Limb (tissue), 2 donors: ENCODE measurements around the gene CD164L2.

Experiments used
- DNase-seq, 2 donors: peaks; one replicate each; pipeline ENCODE4 v3.0.0-alpha.2; 2016; ENCODE audit errors: extremely low spot score in 2 of 2

The CD164L2 gene

DNA sequence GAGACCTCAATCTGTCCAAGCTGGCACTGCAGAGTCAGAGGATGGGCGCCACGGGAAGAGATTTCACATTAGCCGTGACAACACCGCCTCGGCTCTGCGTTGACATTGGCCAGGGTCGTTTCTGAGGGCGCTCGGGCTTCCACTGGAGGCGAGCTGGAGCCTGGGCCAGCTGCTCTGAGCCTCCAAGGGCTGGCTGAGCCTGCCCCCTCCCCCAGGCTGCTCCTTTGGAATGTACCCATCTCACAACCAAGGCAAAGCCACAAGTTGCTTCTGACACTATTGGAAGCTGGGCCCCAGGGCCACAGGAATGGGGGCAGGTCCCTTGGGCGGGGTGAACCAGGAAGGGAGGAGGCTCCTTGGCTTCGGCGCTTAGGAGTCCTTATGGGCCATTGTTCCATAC, 21.9 kb upstream of the CD164L2 start:
- peak in 1 of 2 donors; percentile 59 for DNase-seq

- no peak for DNase-seq
Observed at GRCh38 chr1:27403931-27404330, 20.8 kb upstream of the CD164L2 start.

- DNase-seq = peak; percentile 80
Observed at GRCh38 chr1:27403065-27403726, 20.1 kb upstream of the CD164L2 start.

- peak in 1 of 2 donors; percentile 61 for DNase-seq
Observed at GRCh38 chr1:27402349-27402754, 19.2 kb upstream of the CD164L2 start.

GRCh38 chr1:27400963-27401341, 17.8 kb upstream of the CD164L2 start:
- DNase-seq = no peak

DNA sequence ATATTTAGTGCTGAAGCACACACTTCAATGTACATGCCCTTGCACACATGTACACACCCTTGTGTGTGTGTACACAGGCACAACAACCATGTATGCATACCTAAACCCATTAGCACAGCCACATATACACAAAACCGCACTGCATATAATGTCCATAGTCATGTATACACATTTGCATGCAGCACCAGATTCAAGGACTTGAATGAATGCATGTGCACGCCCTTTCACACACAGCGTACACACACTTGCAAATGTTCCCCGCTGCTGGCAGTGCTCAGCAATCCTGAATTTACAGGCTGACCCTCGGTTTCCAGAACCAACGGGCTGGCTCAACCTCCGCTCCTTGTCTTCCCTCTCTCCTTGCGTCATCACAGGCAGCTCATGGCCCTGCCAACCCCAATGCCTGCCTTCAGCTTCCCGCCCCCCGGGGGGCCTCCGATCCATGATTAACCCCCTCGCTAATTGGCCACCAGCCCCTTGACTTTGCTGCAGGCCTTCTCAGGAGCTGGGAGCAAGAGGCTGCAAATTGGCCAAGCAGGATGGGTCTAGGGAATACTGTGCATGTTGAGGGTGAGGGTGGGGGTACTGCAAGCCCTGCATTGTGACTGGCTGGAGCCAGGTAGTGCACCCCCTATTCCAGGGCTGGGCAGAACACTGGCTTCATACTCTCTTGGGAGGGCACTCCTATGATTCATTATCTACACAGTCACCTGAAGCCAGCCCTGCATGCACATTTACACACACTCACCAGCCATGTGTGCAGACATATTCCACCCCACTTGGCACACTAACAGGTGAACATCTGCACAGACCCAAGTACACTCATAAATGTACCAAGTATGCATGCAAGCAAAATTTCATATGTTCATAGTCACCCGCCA, 17.2 kb upstream of the CD164L2 start:
- DNase-seq = peak in 1 of 2 donors; percentile 47

DNA sequence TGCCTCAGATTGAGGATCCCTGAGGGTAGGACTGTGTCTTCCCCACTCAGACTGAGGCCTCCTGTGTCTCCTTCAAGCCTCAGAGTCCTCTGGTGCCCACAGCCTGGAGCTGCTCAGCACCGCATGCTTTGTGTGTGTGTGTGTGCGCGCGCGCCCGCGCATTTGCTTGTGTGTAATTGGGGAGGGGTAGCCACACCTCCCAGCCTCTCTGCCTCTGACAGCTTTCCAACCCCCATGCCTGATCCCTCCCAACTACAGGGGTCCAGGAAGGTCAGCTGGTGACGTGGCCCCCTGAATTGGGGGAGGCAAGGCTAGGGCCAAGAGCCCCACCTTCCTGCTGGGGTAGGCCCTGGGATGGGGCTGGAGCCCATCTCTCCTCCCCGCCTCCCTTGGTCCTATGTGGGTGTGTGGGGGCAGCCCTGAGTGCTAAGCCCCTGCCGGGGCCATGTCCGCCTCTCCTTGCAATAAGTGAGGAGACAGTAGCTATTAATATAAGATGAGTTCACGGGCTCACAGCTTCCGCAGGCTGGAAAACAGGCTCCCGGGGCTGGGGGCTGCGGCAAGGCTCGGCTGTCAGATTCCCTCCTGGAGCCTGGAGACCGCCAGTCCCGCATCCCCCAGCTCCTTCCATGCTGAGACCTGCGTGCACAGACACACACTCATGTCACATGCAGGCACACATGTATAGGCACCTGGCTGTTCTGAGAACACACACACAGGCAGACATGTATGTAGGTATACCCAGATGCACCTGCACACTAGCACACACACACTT, 16.3 kb upstream of the CD164L2 start:
- peak in 1 of 2 donors; percentile 65 for DNase-seq

DNA sequence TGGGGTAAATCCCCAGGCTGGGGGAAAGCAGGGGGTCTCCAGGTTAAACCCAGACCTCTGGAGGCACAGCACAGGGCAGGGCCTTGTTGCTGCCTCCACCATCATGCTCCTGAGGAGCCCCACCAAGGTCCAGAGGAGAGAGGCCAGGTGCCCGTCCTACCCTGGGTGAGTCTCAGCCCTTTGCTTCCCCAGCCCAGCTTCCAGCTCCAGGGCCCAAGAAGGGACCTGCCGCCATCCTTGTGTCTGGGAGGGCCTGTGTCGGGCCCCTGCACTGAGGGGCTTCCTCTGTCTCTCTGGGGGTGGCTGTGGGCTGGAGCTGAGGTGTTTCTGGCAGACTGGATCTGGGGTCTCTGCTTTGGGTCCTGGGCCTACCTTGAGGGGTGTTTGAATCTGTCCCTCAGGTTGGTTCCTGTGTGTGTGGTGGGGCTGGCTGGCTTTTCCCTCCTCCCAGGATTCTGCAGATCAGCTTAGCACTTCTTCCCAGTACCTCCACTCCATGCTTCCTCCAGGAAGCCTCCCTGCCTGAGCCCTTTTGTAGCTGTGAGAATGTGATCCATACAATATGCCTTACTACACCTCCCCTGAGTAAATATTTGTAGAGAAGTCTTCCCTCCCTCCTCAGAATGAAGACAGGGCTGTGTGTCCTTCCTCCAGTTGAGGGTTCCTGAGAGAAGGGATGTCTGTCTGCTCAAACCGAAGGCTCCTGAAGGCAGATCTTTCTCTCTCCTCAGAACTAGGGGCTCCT, 15.4 kb upstream of the CD164L2 start:
- DNase-seq = no peak

GRCh38 chr1:27397749-27398148, 14.6 kb upstream of the CD164L2 start:
- DNase-seq = no peak

GRCh38 chr1:27397110-27397509, 14.0 kb upstream of the CD164L2 start:
- DNase-seq = no peak

DNA sequence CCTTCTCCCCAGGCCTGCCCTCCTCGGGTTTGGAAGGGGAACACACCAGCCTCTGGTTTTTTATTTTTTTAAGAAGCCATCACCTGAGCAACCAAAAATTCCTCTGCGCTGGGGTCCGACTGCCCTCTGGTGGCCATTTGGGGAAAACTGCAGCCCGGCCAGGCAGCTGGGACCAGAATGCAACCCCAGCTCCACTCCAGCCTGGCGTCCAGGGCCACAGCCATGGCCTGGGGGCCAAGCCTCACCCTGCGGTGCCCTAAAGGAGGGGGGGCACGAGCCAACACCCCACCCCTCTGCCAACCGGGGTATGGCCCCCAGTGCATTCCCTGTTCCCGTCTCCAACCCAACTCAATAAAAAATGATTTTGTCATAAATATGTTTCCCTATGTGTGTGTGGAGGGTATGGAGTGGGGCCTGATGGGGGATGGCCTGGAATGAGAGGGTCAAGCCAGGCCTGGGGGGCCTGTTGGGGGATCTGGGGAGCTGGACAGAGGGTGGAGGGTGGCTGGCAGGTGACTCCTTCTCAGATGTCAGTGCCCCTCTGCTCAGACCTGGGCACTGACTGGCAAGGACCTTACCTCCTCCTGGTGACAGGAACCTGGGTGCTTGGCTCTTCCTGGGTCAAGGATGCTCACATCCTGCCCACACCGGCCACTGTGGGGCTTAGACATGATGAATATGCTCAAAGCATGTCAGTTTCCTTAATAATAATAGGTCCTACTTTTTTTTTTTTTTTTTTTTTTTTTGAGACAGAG, 12.5 kb upstream of the CD164L2 start:
- DNase-seq = peak; percentile 77 to 88

DNA sequence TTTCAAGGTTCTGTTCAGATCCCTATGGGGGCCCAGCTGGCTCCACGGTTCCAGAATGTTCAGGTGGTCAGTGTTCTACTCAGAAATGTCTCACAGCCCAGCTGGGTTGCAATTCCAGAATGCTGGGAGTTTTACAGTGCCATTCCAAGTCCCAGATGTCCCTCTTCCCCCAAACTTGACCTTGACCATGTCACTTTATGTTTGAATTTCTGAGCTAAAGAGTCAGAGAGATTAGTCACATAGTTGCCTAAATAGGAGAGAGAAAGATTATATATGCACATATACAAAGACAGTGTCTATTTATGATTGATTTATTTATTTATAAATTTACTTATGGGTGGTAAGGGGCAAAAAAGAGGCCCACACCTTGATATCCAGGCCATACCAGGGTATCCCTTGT, 11.8 kb upstream of the CD164L2 start:
- no peak for DNase-seq

GRCh38 chr1:27394282-27394658, 11.1 kb upstream of the CD164L2 start:
- no peak for DNase-seq

DNA sequence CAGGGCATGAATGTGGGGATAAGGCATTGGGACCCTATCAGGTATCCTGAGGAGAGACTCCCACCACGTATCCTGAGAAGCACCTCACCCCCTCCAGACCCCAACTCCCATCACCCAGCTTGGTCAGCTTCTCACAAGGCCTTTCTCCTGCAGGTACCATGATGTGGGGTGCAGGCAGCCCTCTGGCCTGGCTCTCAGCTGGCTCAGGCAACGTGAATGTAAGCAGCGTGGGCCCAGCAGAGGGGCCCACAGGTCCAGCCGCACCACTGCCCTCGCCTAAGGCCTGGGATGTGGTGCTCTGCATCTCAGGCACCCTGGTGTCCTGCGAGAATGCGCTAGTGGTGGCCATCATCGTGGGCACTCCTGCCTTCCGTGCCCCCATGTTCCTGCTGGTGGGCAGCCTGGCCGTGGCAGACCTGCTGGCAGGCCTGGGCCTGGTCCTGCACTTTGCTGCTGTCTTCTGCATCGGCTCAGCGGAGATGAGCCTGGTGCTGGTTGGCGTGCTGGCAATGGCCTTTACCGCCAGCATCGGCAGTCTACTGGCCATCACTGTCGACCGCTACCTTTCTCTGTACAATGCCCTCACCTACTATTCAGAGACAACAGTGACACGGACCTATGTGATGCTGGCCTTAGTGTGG, 10.6 kb upstream of the CD164L2 start:
- no peak for DNase-seq

- peak in 1 of 2 donors; percentile 53 for DNase-seq
Observed at GRCh38 chr1:27392778-27393635, 9.9 kb upstream of the CD164L2 start.

DNA sequence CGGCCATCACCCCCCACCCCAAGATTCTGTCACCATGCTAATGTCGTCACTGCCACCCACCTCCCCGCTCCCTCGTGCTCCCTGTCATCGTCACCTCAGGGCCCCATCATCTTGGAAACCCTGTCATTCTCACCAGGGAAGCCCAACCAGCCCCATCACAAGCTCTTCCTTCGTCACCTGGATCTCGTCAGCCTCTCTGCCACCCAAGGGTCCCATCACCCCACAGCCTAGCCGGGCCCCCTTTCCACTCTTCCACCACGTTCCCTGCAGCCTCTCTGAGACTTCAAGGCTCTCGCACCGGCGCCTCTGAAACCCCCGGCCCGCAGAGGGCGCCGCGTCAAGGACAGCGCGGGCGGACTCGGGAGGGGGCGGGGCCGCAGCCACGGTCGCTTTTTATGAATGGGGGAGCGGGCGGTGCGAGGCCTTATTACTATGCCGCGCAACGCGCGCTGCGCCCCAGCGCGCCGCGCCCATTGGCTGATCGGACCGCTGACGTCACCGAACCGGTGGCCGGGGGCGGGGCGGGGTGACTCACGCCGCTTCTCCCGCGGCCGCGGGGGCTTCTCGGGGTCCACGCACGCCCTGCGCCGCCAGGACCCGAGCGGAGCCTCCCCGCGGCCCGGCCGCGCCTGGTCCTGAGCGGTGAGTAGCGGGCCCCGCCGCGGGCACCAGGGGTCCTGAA, 9.1 kb upstream of the CD164L2 start, which contains the start of gene GPR3:
GPR3 (plus strand) TSS at position 527 of the 682 bp plus-strand sequence. CDS start 1,177 bp downstream, outside the sequence.
- peak; percentile 93 to 95 for DNase-seq

DNA sequence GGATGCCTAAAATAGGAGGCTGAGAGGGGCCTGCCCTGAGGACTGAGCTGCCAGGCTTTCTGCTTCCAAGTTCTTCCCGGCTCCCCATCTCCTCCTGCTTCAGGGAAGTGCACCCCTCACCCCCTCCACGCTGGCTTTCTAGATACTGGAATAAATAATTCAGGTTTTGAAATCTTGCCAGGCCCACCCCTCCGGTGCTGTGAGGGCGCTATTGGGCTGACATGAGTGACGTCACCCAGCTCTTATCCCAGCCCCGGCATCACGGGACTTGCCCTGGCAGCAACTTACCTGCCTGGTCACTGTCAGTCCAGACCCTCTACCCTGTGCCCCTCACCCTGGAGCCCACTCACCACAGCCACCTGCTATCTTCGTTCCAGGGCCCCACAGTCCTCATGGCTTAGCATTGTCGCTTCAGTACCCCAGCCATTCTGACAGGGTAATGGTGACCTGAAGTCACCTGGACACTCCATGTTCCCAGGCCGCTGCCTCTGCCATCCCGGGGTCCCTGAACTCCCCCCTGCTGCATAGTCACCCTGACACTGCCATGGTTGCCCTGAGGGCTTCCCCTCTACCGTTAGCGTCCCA, 8.5 kb upstream of the CD164L2 start:
- DNase-seq = peak in 1 of 2 donors; percentile 69
